Measurements from ENCODE around the gene MTHFD2L.

- TF ChIP-seq CTCF (IDR thresholded peaks at IDR 0.05) (no peak), POLR2A (IDR thresholded peaks at IDR 0.05) (no peak)
Measured at GRCh38 chr4:74314329-74314728, 156.4 kb downstream of the MTHFD2L start.

All from body of pancreas (tissue), 4 donors.